GM19452 (cell line): ENCODE data around the gene DOK4.
A peak's percentile ranks its signal among the peaks of the same experiment; 100 is the strongest.
"Not testable (repeated sequence)": the region's sequence is repeated elsewhere in the genome, so short reads cannot be mapped to it uniquely, and the experiment has no call there.

Experiments
- ATAC-seq: cut with Tn5 transposase; IDR thresholded peaks from one replicate; pipeline ENCODE4 v1.9.1; 2021; ENCODE audit not compliant: unreplicated experiment

Gene DOK4

DNA sequence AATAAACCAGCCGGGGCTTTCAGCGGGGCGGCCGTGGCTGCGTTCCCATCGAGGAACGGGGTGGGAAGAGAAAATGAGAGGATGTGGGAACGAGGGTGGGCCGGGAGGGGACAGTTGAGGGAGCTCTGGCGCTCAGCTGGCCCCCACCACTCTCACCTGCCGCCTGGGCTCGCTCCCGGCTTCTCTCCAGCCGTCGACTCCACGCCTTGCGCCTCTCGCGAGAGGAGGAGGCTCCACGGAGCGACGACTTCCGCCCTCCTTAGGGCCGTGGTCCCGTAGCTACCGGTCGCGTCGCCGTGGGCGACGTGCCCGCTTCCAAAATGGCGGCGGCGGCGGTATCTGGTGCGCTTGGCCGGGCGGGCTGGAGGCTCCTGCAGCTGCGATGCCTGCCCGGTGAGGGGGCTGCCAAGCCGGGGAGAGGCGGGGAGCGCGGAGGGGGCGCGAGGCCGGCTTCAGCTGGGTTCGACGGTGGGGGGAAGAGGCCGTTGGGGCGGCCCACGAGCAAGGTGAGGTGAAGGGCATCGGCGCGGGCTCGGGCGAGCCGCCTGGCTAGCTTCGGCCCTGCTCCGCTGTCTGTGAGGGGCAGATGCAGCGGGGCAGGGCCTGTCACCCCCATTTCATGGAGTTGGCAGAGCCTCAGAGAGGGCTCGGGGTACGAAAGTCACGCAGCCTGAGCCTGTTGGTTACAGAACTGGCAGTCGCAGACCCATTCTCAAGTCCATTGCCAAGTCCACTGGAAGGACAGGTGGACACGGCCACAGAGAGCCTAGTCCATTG is 38.9 kb downstream of the DOK4 start, which contains the start of the genes CIAPIN1 and COQ9:
Gene CIAPIN1 (minus strand): TSS at position 200 of the 777 bp plus-strand sequence. CDS start 6,457 bp downstream, outside the sequence.
Gene COQ9 (plus strand): TSS at position 294 of the 777 bp plus-strand sequence. CDS start 27 bp downstream, at position 321.
- peak; percentile 99 for ATAC-seq

DNA sequence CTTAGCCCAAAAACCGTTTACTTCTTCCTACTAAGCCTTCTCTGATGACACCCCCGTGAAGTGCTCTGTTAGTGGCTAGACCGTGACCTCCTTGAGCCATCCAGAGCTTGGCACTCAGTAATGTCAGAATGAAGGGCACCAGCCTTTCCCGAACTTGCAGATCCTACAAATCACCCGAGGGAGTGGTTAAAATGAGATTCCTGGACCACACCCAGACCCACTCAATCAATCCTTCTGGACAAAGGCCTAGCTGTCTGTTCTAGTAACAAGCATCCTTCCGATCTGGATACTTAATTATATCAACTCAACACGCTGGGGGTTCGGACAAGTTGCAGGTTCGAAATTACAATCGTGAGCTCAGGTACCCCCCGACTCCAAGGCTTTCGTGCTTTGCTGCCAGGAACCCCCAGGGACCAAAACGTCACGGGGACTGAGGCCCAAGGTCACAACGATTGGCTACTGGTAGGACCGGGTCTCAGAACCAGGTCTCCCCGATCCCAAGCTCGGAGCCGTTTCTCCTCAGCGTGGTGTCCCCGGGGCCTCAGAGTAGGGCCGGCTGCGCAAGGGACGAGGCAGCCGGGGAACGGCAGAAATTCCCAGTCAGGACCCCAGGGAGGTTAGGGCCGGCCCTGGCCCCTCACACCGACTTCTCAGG is 39.6 kb downstream of the DOK4 start:
- ATAC-seq: peak; percentile 42

DNA sequence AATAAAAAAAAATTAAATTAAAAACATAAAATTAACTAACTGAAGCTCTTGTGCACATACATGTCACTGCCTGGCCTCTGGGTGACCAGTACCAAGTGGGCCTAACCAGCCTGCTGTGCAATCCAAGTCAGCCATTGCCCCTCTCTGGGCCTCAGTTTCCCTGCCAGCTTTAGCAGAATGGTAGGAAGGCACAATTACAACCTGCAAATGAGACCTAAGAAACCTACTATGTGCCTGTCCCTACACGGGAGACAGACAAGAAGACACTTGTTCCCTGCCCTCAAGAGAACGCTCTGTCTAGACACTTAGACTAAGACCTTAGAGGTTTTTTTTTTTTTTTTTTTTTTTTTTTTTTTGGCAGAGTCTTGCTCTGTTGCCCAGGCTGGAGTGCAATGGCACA is 40.8 kb downstream of the DOK4 start:
- ATAC-seq: no peak

DNA sequence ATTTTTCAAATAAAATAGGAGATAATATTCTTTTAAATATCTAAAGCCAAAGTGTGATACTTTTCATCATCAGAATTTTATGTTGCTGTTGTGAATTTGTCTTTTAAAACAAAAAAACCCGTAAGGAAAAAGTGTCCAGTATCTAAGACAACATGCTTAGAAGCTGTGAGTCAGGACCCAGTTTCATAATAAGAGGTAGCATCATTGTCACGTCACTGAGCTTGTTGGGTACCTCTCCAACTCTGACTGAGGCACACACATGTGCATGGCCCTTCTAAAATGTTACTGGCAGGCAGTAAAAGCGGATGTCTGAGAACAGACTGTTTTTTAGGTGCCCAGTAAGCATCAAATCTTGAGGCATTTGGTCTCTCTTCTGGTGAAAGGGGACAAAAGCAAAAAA is 41.6 kb downstream of the DOK4 start:
- ATAC-seq: no peak

DNA sequence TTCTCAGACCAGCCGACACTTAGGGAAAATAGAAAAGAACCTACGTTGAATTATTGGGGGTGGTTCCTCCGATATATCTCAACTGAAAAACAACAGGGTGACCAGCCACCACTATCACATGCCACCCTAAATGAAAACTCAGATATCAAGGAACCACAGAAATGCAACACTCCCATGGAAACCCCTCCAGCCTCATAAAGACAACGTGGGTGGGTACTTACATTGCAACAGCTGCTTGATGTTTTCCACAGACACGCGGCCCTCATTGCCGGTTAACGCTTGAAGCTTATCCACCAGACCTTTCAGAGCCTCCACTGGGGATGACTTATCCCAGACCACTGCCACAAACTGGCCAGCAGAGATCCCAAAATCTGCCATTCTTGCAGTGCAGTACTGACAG is 45.7 kb downstream of the DOK4 start:
- ATAC-seq: not testable (repeated sequence)

DNA sequence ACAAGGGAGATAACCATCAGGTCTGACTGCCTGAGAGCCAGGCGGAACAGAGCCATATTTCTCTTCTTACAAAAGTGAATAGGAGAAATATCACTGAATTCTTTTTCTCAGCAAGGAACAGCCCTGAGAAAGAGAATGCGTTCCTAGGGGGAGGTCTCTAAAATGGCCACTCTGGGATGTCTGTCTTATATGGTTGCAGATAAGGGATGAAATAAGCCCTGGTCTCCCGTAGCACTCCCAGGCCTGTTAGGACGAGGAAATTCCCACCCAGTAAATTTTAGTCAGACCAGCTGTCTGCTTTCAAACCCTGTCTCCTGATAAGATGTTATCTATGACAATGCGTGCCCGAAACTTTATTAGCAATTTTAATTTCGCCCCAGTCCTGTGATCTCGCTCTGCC is 46.3 kb downstream of the DOK4 start:
- ATAC-seq: not testable (repeated sequence)

DNA sequence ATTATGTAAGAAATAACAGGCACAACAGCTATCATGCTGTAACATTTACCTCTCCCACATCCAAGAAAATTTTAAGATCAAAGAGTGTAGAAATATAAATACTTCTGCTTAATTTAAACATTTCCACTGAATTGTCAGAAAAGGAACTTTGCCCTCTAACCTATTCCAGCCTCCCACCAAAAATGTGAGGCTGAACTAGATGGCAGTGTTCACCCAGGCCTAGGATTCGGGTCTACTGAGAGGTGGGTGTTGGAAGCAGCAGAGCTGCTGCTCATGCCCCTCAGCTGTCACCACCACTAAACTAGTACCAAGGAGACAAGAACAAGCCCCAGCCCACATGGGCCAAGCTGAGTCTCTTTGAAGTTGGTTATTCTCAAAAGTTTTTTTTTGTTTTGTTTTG is 50.5 kb downstream of the DOK4 start:
- ATAC-seq: no peak

DNA sequence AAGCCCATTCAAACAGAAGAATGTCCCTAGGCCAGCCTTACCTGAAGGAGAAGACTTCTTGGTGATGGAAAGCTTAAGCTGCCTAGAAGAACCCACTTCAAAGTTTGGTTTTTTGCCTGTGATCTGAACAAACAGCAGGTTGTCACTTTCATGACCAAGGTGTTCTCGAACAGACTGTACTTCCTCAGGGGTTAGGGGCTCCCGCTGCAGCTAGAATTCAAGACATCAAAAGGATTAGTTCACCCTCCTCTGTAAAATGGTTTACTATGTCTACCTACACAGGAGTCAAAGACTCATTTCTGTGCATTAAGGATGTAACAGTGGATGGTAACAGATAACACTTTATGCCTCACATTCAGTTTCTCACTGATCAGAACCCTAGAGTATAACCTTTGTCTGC is 52.3 kb downstream of the DOK4 start:
- no peak for ATAC-seq

DNA sequence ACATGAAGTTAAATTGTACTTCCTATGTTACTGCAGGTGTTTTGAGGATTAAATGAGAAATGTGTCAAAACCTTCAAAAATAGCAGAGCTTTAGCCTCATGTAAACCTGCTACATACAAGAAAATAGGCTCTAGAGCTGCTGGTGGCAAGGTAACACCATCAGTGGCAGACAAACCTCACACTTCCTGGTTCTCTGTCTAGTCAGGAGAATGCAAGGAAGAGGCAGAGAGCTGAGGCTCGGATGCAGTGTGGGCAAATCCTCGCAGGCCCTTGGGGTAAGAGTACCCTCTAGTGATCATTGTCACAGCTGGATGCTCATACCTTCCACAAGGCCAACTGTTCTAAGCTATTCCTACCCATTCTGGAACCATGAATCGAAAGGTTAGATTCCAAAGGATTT is 53.3 kb downstream of the DOK4 start:
- no peak for ATAC-seq

DNA sequence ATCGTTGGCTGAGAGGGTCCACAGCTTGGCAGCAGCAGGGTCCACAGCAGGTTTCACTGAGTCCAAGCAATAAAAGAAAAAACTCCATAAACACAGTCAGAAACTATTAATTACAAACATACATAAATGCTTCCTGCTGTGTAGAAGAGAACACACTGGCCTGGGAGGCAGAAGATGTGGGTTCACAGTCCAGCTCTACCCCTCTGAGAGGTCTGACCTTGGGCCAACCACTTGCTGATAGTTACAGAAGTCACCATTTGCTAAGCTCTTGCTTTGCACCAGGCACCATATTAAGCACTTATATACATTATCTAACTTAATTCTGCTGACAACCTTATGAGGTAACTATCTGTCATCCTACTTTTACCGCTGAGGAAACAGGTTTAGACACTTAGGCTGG is 53.8 kb downstream of the DOK4 start:
- no peak for ATAC-seq

DNA sequence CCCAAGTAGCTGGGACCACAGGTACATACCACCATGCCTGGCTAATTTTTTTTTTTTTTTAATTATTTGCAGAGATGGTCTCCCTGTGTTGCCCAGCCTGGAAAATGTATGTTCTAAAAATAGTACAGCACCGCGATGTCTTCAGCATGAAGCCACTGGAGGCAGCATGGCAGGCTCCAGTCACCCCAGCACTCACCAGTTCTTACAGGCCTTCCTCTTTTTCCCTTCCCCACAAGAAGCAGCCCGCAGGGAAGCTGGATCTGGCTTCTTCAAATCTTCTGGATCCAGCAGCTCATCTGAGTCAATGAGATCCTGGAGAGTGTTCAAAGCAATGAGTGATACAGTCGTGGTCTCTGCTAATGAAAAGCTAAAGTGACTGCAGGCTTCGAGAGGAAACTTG is 55.3 kb downstream of the DOK4 start:
- no peak for ATAC-seq

DNA sequence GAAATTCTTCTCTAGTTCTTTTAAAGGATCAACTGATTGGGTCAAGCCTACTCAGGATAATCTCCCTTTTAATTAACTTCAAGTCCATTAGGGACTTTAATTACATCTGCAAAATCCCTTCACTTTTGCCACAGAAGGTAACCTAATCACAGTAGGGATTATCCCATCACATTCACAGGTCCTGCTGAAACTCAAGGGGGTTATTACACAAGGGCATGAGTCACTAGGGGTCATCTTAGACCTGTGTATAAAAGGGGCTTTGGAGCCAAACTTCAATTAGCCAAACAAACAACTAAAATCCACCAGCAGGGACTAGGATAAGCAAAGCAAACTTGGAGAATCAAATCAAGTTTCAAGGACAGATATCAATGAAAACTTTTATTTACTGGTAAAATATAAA is 58.5 kb downstream of the DOK4 start:
- ATAC-seq: no peak

DNA sequence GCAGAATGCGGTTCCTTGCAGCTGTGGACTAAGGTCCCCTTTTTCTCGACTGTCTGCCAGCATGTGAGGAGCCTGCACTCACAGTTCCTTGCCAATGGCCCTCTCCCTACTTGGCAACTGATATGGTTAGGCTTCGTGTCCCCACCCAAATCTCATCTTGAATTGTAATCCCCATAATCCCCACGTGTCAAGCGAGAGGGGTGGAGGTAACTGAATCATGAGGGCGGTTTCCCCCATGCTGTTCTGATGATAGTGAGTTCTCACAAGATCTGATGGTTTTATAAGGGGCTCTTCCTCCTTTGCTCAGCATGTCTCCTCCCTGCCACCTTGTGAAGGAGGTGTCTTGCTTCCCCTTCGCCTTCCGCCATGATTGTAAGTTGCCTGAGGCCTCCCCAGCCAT is 59.0 kb downstream of the DOK4 start:
- ATAC-seq: no peak

DNA sequence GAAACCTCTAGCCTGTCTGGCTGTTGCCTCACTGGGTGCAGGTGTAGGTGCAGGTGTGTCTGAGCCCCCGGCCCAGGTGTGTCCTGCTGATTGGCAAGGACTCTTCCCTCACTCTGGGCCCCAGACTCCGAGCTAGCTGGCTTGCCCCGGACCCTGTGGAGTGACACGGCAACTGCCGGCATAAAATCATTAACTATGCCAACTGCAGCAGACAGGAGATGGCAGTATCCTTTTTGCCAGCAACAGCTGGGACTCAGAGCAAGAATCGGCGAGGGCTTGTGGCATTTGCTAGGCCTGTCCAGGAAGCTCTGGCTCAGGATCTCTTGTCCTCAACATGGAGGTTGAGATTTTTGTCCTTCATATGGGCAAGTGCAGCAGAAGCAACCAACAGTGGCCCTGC is 59.9 kb downstream of the DOK4 start:
- ATAC-seq: no peak

DNA sequence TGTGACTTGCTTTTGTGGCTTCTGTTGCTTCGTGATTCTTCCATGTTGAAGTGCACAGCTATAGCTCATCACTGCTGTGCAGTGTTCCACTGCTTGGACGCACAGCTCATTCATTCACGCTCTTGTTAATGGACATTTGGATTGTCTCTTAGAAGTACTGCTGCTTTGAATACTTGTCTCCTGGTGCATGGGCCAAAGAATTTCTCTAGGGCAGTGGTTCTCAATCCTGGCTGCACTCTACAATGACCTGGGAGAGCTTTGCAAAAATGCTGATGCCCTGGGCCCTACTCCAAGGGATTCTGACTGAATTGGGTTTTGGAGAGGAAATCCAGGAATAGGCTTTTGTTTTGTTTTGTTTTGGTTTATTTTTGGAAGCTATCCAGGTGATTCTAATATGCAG is 61.7 kb downstream of the DOK4 start:
- ATAC-seq: no peak

DNA sequence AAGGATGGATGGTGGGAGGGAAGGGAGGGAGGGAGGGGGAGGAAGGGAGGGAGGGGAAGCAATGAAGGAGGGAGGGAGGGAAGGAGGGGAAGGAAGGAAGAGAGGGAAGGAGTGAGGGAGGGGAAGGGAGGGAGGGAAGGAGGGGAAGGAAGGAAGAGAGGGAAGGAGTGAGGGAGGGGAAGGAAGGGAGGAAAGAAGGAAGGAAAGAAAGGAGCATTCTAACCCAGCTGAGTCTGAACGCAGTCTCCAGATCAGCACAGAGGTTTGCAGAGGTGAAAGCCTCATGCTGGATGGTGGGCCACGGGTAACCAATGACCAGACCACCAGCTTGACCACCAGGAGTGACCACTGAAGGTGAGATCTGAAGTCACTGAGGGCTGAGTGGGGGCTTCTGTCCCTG is 63.1 kb downstream of the DOK4 start:
- ATAC-seq: no peak

DNA sequence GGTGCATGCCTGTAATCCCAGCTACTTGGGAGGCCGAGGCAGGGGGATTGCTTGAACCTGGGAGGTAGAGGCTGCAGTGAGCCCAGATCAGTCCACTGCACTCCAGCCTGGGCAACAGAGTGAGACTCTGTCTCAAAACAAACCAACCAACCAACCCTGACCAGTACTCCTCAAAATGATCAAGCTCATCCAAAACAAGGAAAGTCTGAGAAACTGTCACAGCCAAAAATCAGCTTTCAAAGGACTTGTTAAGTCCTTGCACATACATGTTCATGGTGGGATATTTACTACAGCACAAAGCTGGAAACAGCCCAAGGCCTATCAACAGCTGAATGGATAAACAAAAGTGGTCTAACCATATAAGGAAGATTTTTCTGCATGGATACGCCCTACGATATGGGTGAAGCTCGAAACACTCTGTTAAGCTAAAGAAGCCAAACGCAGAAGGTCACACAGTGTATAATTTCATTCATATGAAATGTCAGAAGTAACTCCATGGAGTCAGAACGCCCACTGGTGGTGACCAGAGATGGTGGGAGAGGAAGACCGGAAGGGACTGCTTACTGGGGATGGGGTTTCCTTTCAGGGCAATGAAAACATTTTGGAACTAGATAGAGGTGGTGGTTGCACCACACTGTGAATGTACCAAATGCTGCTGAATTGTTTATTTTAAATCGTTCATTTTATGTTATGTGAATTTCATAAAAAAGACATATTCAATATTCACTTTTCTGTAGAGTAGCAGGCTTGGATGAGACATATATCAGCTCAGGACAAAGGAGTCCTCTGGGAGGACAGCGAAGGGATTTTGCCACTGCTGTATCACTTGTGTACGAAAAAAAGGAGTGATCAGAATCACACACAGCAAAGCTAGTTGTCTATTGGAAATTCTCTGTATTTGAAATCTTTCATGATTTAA is 64.0 kb downstream of the DOK4 start:
- ATAC-seq: no peak
